ENCODE measurements around the gene CDH4. TPM values are rescaled to one million over a fixed set of nuclear protein-coding genes. Genes with fewer than 3 reads are reported as not detected.

The CDH4 gene
- polyA plus RNA-seq, 1 donor (not counting 4 experiments of a cell fraction or from before 2014, with no cell fraction given) = 2.2 TPM

GRCh38 chr20:61376541-61377240, 124.6 kb downstream of the CDH4 start:
- H3K4me2 ChIP-seq (ENCODE audit: control insufficient read depth, extremely low read depth, insufficient read depth, low read depth, low read length) = no peak overlapping the region
- H3K9ac ChIP-seq (ENCODE audit: control insufficient read depth, extremely low read depth, insufficient read depth, low read length) = no peak overlapping the region
- H3K27me3 ChIP-seq (ENCODE audit: control insufficient read depth, extremely low read depth, insufficient read depth, low read length) = no peaks in the 10 kb centered on the region
- FAIRE-seq = no peak
- no peaks in the 10 kb centered on the region for H3K9me3 ChIP-seq (ENCODE audit: control insufficient read depth, low read depth, low read length)
- no peak overlapping the region for H3K4me3 ChIP-seq (ENCODE audit: control insufficient read depth in 2 of 3, extremely low read depth in 1 of 3, insufficient read depth in 2 of 3, low read depth in 1 of 3, low read length in 3 of 3)
- no peaks in the 10 kb centered on the region for H3K9me1 ChIP-seq (ENCODE audit: control insufficient read depth, extremely low read depth, insufficient read depth, low read length)
- no peaks in the 10 kb centered on the region for H3K36me3 ChIP-seq (ENCODE audit: control insufficient read depth in 2 of 2, extremely low read depth in 1 of 2, insufficient read depth in 2 of 2, low read length in 2 of 2)
- no peak overlapping the region for H3K27ac ChIP-seq (ENCODE audit: control insufficient read depth, insufficient read depth, low read length)
- no peaks in the 10 kb centered on the region for H3K4me1 ChIP-seq (ENCODE audit: control insufficient read depth, extremely low read depth, insufficient read depth, low read length)
- no peak overlapping the region for H2AFZ ChIP-seq (ENCODE audit: control insufficient read depth, low read length)
- peaks cover 9% of the 10 kb centered on the region for H3K79me2 ChIP-seq (ENCODE audit: control insufficient read depth, insufficient read depth, low read length)
- peaks cover 6% of the 10 kb centered on the region for H4K20me1 ChIP-seq (ENCODE audit: control insufficient read depth, extremely low read depth, insufficient read depth, low read length)
- TF ChIP-seq EZH2 (IDR thresholded peaks at IDR 0.05; ENCODE audit: low read length) = no peak
- TF ChIP-seq, protein P1, sequence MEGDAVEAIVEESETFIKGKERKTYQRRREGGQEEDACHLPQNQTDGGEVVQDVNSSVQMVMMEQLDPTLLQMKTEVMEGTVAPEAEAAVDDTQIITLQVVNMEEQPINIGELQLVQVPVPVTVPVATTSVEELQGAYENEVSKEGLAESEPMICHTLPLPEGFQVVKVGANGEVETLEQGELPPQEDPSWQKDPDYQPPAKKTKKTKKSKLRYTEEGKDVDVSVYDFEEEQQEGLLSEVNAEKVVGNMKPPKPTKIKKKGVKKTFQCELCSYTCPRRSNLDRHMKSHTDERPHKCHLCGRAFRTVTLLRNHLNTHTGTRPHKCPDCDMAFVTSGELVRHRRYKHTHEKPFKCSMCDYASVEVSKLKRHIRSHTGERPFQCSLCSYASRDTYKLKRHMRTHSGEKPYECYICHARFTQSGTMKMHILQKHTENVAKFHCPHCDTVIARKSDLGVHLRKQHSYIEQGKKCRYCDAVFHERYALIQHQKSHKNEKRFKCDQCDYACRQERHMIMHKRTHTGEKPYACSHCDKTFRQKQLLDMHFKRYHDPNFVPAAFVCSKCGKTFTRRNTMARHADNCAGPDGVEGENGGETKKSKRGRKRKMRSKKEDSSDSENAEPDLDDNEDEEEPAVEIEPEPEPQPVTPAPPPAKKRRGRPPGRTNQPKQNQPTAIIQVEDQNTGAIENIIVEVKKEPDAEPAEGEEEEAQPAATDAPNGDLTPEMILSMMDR (optimal IDR thresholded peaks at IDR 0.05 in 1 of 3, IDR thresholded peaks at IDR 0.05 in 1 of 3, conservative IDR thresholded peaks at IDR 0.05 in 1 of 3; ENCODE audit: extremely low read depth in 1 of 3, insufficient read depth in 2 of 3, low read length in 3 of 3) = no peak
- no peak for DNase-seq (ENCODE audit: low read depth, low spot score)
- dilution Hi-C loops (cut with MboI; ENCODE audit: extremely low pct_ligation_motif_present, low sequenced_read_pairs) = no loop called here

DNA sequence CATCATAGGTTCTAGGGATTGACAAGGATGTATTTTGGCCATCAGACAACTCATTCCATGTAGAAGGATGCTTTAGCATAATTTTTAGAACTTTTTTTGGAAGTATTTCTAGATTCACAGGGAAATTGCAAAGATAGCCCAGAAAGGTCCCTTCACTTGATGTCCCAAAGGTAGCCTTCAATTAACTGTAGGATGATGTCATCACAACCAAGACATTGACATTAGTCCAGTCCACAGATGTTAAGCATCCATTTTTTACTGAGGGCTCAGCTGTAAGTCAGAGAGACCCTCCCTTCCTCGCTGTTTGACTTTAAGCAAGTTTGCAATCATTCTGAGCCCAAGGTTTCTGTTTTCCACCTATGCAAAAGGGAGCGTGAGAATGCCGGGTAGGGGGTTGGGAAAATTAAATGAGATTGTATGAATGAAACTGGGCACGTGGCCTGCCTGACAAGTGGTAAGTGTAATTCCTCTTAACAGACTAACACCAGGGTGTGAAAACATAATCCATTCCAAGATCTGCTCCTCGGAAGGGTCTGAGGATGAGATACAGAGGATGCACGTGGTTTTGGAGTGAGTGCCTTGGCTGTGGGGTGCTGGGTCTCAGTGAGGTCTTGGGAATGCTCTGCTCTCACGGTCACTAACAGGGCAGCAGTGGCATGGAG, 126.8 kb downstream of the CDH4 start:
- Histone ChIP-seq H3K4me2 (ENCODE audit: control insufficient read depth, extremely low read depth, insufficient read depth, low read depth, low read length) (no peak overlapping the region), H3K9me1 (ENCODE audit: control insufficient read depth, extremely low read depth, insufficient read depth, low read length) (no peaks in the 10 kb centered on the region), H3K4me1 (ENCODE audit: control insufficient read depth, extremely low read depth, insufficient read depth, low read length) (no peaks in the 10 kb centered on the region), H3K4me3 (ENCODE audit: control insufficient read depth in 2 of 3, extremely low read depth in 1 of 3, insufficient read depth in 2 of 3, low read depth in 1 of 3, low read length in 3 of 3) (no peak overlapping the region), H3K27me3 (ENCODE audit: control insufficient read depth, extremely low read depth, insufficient read depth, low read length) (no peaks in the 10 kb centered on the region), H3K9me3 (ENCODE audit: control insufficient read depth, low read depth, low read length) (no peaks in the 10 kb centered on the region), H3K27ac (ENCODE audit: control insufficient read depth, insufficient read depth, low read length) (no peak overlapping the region), H3K36me3 (ENCODE audit: control insufficient read depth in 2 of 2, extremely low read depth in 1 of 2, insufficient read depth in 2 of 2, low read length in 2 of 2) (peaks cover 0 to 2% of the 10 kb centered on the region in 2 experiments), H3K9ac (ENCODE audit: control insufficient read depth, extremely low read depth, insufficient read depth, low read length) (no peak overlapping the region), H2AFZ (ENCODE audit: control insufficient read depth, low read length) (no peak overlapping the region), H4K20me1 (ENCODE audit: control insufficient read depth, extremely low read depth, insufficient read depth, low read length) (peaks cover 6% of the 10 kb centered on the region), H3K79me2 (ENCODE audit: control insufficient read depth, insufficient read depth, low read length) (peaks cover 9% of the 10 kb centered on the region)
- no peak for FAIRE-seq
- DNase-seq (ENCODE audit: low read depth, low spot score) = no peak
- TF ChIP-seq, protein P1 (optimal IDR thresholded peaks at IDR 0.05 in 1 of 3, IDR thresholded peaks at IDR 0.05 in 1 of 3, conservative IDR thresholded peaks at IDR 0.05 in 1 of 3; ENCODE audit: extremely low read depth in 1 of 3, insufficient read depth in 2 of 3, low read length in 3 of 3) = no peak
- TF ChIP-seq EZH2 (IDR thresholded peaks at IDR 0.05; ENCODE audit: low read length) = no peak
- dilution Hi-C loops (cut with MboI; ENCODE audit: extremely low pct_ligation_motif_present, low sequenced_read_pairs) = no loop called here

Data from keratinocyte (primary cell).